Forelimb muscle (tissue), 1 donor: ENCODE measurements around the gene VWA3A. TPM values are rescaled to one million over a fixed set of nuclear protein-coding genes. Genes with fewer than 3 reads are reported as not detected.
"Not testable (repeated sequence)": the region's sequence is repeated elsewhere in the genome, so short reads cannot be mapped to it uniquely, and the experiment has no call there.

Experiments used
- DNase-seq: peaks from one replicate; pipeline ENCODE4 v3.0.0-alpha.2; 2013; ENCODE audit warnings: low read depth
- polyA plus RNA-seq: library from polyadenylated mRNA; unstranded; fragments of 120-200 nt; gene quantifications from one replicate; pipeline ENCODE4 v1.2.1, GENCODE V29; 2013; ENCODE audit not compliant: insufficient read length

The VWA3A gene, protein sequence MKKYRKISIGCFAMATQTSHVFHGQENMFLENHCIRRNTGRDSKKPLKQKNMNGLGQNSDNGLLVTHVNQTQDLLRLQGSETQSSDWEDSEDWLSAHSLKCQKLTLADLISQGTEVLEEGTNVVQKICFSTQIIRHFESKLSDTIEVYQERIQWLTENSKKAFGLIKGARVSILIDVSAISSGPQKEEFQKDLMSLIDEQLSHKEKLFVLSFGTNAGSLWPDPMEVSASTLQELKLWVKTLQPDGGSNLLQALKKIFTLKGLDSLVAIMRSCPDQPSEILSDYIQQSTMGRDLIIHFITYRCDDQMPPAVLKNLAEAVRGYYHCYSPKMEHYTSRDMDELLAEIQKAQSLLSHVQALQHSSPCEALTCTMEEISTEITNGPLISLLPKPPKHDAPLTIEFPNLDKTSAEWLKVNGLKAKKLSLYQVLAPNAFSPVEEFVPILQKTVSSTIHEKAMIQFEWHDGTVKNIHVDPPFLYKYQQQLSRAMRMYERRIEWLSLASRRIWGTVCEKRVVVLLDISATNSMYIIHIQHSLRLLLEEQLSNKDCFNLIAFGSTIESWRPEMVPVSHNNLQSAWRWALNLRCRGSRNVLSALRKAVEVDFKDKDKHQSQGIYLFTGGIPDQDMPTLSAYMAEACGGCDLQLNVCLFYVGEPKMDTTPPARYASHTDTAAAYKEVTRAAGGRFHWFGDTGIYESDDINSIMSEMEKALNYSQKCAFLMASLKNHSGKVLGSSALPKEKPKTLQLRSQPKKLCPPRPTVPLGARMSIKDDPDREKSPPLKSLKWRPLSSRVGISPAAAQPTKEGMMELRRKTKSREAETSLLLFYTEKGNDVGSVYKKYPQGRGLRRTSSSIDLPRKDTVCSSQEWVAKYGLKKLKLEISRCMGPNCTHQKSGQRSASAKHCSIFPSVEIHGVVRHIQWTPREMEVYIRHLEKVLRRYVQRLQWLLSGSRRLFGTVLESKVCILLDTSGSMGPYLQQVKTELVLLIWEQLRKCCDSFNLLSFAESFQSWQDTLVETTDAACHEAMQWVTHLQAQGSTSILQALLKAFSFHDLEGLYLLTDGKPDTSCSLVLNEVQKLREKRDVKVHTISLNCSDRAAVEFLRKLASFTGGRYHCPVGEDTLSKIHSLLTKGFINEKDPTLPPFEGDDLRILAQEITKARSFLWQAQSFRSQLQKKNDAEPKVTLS
- 0.39 TPM for polyA plus RNA-seq

DNA sequence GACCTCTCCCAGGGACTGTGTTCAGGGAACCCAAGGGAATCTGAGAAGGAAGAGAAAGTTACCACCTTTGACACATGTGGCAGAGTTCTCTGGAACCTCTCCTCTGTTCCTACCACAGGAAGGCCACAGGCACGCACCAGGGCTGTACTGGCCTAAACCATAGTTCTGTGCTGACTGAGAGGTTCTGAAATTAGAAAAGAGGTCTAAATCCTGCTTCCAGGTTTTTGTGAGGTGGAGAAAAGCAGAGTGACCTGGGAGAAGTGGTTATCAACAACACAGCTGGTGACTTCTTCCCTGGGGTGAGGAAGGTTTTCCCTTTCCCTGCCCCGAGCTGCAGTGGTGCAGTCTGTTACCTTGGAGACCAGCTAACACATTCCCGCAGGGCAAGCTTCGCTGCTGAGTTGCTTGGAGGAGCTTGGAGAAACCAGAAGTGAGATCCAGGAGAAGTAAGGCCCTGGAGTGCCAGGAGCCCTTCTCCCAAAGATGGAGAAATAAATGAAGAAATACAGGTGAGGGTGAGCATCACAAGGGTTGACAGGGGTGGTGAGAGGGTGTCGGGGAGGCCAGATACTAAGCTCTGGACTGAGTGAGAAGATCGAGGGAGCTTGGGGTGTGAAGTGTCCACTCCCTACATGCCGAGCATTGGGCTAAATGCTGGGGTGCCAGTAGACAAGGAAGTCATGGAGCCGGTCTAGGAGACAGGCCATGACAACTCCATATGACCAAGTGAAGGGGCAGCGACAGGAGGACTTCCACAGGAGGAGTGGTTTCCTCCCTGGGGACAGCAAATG is at the start of gene VWA3A:
Gene VWA3A (plus strand): TSS at position 399 of the 791 bp plus-strand sequence. CDS start 97 bp downstream, at position 496.
- DNase-seq = no peak

- not testable (repeated sequence) for DNase-seq
Observed at GRCh38 chr16:22043882-22044281, 48.5 kb upstream of the VWA3A start.

DNA sequence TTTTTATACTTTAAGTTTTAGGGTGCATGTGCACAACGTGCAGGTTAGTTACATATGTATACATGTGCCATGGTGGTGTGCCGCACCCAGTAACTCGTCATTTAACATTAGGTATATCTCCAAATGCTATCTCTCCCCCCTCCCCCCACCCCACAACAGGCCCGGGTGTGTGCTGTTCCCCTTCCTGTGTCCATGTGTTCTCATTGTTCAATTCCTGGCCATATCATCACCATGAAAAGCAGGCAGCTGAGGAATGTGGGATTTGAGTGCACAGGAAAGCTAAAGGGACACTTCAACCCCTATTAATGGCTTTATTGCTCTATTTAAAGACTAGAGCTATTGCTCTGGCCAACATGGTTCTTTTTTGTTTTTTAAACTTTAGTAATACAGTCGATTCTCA is 46.5 kb upstream of the VWA3A start:
- DNase-seq = not testable (repeated sequence)

DNA sequence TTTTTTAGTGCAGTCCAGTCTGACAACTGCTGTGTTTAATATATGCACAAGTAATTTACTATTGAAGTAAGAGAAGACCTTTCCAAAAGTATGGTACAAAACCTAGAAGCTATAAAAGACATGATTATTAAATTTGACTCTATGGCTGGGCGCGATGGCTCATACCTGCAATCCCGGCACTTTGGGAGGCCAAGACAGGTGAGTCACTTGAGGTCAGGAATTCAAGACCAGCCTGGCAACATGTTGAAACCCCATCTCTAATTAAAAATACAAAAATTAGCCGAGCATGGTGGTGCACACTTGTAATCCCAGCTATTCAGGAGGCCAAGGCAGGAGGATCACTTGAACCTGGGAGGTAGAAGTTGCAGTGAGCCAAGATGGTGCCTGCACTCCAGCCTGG is 41.4 kb upstream of the VWA3A start:
- no peak for DNase-seq

DNA sequence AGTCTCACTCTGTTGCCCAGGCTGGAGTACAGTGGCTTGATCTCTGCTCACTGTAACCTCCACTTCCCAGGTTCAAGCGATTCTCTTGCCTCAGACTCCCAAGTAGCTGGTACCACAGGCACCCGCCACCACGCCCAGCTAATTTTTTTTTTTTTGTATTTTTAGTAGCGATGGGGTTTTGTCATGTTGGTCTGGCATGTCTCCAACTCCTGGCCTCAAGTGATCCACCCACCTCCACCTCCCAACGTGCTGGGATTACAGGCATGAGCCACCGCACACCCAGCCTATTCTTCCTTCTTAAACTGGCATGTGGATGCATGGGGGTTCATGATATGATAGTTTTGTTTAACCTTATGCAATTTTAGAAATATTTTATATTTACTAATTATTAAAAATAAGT is 39.4 kb upstream of the VWA3A start:
- no peak for DNase-seq

DNA sequence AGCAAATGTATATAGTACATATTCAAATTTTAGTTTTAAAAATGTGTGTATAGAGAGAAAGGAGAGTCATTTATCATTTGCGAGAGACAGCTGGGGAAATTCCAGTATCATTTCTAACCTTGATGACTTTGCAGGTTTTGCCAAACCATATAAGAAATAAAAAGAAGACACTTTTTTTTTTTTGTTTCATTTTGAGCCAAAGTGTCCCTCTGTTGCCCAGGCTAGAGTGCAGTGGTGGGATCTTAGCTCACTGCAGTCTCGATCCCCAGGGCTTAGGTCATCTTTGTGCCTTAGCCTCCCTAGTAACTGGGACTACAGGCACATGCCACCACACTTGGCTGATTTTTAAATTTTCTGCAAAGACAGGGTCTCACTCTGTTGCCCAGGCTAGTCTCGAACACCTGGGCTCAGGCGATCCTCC is 38.4 kb upstream of the VWA3A start:
- DNase-seq = no peak

DNA sequence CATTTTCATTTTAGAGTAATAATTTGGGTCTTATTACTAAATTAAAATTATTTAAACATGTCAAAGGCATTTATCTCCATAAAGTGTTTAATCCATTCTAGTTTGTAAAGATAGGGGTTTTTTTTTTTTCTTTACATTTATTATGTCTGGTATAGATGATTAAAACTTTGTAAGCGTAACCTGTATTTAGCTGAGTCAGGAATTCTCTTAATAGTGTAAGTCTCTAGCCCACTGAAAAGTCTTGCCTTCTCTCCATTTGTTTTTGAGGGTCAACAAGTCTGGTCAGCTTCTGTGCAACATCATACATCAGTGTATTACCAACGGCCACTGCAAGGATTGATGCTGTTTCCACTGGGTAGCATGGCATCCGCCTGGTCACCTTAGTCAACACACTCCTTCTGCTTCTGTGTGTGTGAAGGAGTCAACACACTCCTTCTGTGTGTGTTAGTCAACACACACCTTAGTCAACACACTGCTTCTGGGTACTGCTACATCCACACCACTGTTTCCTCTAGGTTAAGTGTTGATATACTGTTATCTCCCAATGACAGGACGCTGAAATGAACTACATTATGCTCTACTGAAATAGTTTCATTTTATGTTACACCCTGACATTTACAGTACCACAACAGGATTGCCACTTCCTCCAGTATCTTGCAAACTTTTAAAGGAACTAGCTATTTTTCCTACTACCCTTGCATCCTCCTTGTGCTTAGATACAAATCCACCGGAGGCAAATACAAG is 37.3 kb upstream of the VWA3A start:
- DNase-seq = no peak

DNA sequence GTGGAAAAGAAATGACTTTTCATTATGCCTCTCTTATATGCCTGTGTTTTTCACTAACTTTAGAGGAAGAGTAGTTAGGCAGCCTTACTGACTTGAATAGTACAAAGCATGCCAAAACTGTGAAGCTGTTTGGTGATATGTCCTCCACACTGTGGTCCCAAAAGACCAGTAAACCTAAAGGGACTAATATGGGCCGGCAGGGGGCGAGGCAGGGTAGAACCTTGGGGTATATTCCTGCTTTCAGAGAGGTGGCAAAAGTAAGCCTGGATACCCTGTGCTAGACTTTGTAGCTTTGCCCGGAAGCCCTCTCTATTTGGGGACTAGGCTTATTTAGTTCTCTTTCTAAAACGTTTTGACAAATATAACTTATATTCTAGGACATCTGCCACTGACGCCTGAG is 36.5 kb upstream of the VWA3A start:
- no peak for DNase-seq

DNA sequence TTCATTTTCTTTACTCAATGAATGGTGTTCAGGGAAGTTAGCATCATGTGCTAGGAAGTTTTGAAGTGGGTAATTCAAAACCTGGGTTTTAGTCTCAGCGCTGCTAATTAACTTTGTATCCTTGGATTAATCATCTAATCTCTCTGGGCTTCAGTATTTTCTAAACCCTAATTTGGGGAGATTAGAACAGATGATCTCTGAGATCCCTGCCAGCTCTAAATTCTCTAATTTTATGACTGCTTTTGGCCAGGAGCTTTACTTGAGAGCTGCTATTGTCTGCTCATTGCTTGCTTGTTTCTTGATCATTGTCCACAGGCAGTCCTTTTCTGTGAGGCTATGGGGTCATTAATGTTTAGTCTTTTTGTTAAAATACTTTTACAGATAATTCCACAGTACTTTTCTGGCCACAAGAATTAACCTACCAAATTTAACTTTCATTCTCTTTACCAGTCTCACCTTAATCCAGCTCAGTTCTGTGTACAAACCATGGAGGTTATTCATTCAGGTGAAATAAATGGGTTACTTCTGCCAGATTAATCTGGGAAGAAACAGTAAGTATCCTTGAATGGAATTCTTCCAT is 28.4 kb upstream of the VWA3A start:
- no peak for DNase-seq

- DNase-seq = no peak
Observed at GRCh38 chr16:22065252-22065651, 27.1 kb upstream of the VWA3A start.

DNA sequence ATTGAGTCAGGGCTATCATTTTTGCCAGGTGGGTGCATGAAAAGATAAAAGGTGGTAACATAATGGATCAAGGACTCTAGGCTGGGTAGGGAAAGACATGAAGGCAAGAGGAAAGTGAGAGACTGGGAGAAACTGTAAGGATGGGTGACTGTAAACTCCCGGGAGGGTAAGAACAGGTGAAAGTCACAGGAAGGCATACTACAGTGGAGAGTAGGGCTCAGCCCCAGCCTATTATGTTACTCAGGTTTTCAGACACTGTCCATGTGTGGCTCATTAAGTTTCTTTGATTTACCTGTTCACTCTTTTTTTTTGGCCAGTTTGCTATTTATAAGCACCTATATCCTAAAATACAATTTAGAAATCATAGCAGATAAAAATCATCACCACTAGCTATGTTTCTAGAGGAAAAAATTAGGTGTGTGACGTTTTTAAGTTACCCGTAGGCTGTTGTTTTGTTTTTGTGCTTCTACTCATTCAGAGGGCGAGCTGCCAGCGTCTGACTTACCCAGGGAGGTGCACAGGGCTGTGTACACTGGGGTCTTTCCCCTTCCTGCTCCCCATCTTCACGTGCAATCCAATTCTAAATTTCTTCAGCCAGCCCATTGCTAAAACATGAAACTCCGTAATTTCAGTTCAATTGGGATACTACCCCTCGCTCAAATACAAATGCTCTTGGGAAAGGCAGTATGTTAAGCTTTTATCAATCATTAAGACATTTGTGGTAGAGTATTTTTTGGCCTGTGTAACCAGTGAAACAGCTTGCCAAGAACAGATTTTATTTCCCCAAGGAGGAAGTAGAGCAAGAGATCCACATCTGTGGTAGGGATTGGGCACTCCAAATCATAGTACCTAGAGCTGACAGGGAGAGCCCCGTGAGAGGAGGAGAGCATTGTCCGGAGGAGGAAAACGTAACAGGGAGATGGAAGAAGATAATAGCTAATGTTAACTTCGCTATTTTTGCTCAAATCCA is 21.7 kb upstream of the VWA3A start:
- no peak for DNase-seq

DNA sequence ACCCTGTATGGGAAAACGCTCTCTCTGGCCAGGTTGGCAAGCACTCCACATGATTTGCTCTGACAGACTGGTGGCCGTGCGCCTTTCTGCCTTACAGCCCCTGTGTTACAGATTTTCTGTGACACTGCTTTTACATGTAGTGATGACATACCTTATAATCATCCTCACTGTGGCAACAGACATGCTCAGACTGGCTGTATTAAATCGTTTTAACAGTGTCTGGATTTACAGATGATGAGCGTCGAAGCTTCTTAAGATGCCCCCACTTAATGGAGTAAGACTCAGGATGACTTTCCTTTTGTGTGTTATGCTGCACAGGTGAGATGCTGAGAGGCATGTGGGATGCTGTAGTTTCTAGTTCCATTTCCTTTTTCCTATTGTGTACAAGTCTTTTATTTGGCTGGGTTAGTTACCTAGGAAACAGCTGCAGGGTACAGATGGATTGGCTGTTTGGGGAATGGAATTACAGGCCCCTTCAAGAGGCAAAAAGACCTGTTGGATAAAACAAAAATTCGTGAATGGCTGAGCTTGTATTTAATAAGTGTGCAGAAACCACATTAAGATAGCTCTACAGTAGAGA is 20.9 kb upstream of the VWA3A start:
- no peak for DNase-seq

GRCh38 chr16:22073350-22073749 is 19.0 kb upstream of the VWA3A start:
- DNase-seq = no peak

GRCh38 chr16:22075043-22075757 is 17.1 kb upstream of the VWA3A start:
- DNase-seq = no peak

DNA sequence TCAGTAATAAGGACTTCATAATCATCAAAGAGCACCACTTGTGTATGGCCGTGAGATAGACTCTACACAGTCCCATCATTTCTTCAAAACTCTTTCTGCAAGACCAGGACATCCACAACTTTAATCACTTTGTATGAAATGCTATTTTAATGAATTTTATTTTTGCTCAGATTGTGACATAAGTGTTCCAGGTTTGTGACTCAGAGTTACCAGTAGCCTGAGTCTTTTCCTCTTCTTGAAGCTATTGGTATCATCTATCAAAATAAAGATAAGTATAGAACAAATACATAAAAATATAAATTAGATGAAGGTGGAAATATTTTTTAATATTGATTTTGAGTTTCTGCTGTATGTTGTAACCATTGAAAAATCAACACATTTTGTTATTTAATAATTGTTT is 16.6 kb upstream of the VWA3A start:
- DNase-seq = no peak

DNA sequence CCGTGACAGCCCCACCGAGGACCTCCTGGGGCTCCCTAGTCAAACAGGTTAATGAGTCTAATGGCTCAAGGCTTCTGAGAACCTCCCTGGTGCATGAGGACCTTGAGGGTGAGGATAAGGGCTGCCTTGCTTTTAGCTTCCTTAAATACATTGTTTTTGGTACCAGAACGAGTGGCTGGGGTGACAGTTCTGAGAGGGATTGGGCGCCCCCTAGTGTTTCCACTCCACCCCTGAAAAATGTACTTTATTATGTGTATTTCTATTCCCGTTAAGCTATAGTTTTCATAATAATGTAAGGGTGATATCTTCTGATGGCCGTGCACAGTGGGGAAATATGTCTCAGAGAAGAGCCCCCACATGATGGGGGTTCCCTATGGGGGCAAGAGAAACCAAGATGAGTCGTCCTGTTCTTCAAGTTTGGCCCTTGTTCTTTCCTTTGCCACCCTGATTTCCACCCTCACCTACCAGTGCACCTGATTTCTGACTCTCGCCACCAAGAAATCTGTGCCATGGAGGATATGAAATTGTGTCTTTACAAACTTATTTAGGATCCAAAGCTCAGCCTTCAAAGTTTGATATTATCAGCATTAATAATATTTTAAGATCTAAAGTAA is 14.5 kb upstream of the VWA3A start:
- DNase-seq = peak; percentile 16

DNA sequence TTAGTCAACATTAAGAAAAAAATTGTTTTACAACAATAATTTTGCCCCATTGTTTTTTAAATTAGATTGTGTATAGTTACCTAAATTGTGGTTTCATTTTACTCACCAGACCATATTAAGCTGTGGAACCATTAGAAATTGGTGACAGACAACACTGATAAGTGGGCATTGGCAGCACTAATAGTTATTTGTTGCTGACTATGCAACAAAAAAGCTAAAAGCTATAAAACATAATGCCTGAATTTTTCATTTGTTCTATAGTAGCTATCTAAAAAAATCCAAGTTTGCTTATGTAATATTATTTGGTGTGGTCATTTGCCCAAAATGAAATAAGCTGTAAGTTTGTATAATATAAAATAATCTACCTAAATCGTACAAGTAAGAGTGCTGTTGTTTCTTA is 13.7 kb upstream of the VWA3A start:
- no peak for DNase-seq

GRCh38 chr16:22081050-22081449 is 11.3 kb upstream of the VWA3A start:
- DNase-seq = no peak
